Stimulated activated CD8-positive, alpha-beta memory T cell treated with anti-CD3 and anti-CD28 coated beads, Interleukin-2, amount 100 ng/mL, for 48 hours (primary cell): ENCODE data around the gene ANKRD28.
A peak's percentile ranks its signal among the peaks of the same experiment; 100 is the strongest.

Experiments
- DNase-seq, 2 donors: peaks; one replicate each; pipeline ENCODE4 v3.0.0-alpha.2; 2020; ENCODE audit warnings: low read depth in 2 of 2

Gene ANKRD28

GRCh38 chr3:15664144-15664543, 133.6 kb downstream of the ANKRD28 start:
- no peak for DNase-seq

DNA sequence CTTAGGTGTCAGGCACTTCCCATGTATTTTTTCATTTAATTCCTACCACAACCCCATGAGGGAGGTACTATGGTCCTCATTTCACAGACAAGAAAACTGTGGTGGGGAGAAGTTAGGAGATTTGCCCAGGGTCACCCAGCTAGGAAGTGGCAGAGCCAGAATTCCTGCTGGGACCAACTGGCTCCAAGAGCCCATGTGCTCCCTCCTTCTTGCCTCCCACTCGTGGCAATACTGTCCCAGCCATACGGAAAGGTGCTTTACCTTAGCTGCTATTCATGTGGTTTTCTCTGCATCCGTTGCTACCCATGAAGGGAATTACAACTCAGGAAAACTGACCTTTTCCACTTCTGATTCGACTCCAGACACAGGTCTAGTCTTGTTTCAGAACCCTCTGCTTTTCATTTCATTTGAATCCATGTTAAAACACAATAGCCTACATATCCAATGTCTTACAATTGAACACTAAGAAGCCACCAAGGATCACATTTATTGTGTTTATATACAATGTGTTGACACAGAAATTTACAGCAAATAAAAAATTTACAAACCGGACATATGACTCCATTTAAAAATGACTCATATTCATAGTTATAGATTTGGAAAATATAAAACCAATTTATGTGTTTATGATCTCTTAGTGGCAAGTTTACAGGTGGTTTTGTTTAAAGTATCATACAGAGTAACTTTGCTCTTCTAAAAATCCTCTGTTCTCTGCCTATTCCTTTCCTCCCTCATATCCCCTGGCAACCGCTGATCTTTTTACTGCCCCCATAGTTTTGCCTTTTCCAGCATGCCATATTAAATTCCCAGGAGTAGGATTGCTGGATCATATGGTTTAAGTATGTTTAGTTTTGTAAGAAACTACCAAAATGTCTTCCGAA, 137.5 kb downstream of the ANKRD28 start:
- DNase-seq = no peak

- no peak for DNase-seq
These were observed 138.4 kb downstream of the ANKRD28 start for GRCh38 chr3:15659254-15659975.

DNA sequence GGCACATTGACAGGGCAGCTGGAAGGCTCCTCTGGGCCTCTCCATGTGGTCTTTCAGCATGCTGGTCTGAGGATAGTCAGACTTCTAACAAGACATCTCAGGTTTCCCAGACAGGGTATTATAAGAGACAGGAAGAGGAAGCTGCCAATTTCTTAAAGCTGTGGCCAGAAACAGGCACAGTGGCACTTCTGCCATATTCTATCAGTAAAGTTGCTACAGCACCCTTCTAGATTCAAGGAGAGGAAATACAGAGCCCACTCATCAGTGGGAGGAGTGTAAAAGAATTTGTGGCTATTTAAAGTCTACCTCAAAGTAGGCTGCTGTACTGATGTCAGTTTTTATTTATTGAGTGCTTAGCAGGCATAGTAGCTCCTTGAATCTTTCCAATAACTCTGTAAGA, 140.8 kb downstream of the ANKRD28 start:
- DNase-seq = no peak

GRCh38 chr3:15656342-15656741, 141.4 kb downstream of the ANKRD28 start:
- no peak for DNase-seq

- no peak for DNase-seq
These were observed 142.9 kb downstream of the ANKRD28 start for GRCh38 chr3:15654891-15655290.

GRCh38 chr3:15654127-15654526, 143.7 kb downstream of the ANKRD28 start:
- DNase-seq = no peak

- no peak for DNase-seq
These were observed 144.5 kb downstream of the ANKRD28 start for GRCh38 chr3:15653321-15653720.

DNA sequence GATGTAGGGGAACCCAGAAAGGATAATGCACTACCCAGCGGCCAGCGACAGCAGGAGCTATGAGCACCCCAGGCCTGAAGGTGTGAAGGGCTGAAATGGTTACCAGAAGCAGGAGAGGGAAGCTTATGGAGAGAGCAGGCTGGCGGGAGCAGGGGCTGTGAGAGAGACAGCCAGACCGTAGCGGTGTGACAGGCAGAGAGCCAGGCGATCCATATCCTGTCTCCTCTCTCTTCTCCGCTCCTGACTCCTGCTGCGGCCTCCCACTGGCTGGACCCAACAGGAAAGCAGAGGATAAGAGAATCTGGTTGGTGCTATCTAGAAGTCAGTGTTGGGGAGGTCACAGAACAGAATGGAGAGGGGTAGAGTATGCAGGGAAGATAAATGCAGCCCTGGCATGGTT, 146.4 kb downstream of the ANKRD28 start:
- DNase-seq = no peak

- no peak for DNase-seq
These were observed 147.9 kb downstream of the ANKRD28 start for GRCh38 chr3:15649858-15650257.

- DNase-seq = no peak
These were observed 148.4 kb downstream of the ANKRD28 start for GRCh38 chr3:15649341-15649740.

- peak in 1 of 2 donors; percentile 26 for DNase-seq
These were observed 150.1 kb downstream of the ANKRD28 start for GRCh38 chr3:15647611-15648167.

GRCh38 chr3:15646851-15647511, 150.8 kb downstream of the ANKRD28 start:
- no peak for DNase-seq

GRCh38 chr3:15645740-15646501, 151.9 kb downstream of the ANKRD28 start:
- no peak for DNase-seq

GRCh38 chr3:15645246-15645645, 152.5 kb downstream of the ANKRD28 start:
- no peak for DNase-seq

GRCh38 chr3:15638891-15639262, 158.9 kb downstream of the ANKRD28 start:
- DNase-seq = no peak

DNA sequence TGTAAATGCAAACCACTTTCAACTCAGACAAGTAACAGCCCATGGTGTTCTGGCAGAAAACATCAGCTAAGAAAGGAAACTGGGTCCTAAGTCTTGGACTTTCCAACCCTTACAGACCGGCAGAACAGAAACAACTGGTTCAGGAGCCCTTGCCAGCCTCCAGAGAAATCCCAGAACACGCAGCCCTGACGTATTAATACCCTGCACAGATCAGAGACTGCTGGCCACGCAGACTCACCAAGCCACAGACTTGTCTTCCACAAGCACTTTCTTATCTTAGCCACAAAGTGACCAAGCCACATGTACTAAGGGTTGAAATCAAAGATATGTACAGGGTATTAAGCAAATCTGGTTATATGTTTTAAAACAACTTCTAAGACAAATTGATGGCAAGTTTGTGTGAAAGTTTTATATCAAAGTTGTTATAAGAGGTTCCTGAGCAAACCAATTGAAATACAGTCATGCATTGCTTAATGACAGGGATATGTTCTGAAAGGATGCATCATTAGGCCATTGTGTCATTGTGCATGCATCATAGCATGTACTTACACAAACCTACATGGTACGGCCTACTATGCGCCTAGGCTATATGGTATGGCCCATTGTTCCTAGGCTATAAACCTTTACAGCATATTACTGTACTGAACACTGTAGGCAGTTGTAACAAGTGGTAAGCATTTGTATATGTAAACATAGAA, 159.4 kb downstream of the ANKRD28 start:
- no peak for DNase-seq

DNA sequence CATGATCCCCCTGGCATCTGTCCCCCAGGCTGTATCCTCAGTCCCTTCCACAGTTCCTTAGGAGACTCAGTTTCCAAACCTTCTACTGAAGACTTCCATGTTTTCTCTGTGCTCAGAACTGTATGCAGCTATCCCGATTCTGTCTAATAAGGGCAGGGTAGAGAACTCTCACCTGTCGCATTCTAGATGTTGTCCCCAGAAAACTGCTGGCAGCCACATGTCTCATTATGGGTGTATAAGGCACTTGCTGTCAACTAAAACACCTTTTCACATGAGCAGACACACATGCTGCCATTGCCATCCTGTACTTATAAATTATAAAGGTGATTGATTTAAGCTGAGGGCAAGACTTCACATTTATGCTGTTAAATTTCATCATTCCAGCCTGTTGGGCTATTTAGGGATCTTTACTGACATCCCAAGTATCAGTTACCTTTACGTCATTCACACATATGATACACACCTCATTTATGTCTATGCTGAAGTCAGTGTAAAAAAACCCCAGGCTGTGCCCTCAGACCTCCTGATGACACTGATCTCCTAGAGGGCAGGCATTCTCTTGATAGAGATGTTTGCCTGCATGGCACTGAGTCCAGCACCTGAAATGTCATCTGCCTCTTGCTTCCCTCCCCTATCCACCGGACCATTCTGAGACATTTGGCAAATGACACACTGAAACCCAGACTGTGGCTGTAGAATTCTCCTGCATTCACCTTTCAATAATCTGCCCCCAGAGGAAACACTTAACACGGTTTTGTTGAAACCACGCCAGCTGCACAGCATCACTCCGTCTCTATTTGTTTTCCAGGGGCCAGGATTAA, 160.4 kb downstream of the ANKRD28 start:
- no peak for DNase-seq

GRCh38 chr3:15636028-15636709, 161.6 kb downstream of the ANKRD28 start:
- DNase-seq = no peak
